ENCODE results near the gene OBSCN.

The OBSCN gene

GRCh38 chr1:228396770-228397662, 189.2 kb downstream of the OBSCN start:
- Histone ChIP-seq H3K36me3 (ENCODE audit: control insufficient read depth, insufficient read depth, low read length) (peaks cover 24% of the 10 kb centered on the region), H3K4me3 (ENCODE audit: low read length) (no peak overlapping the region), H3K27me3 (ENCODE audit: control insufficient read depth, insufficient read depth, low read length) (no peaks in the 10 kb centered on the region), H3K4me1 (ENCODE audit: control insufficient read depth, insufficient read depth, low read length) (no peaks in the 10 kb centered on the region), H3K27ac (ENCODE audit: low read depth, low read length) (no peak overlapping the region), H3K9ac (ENCODE audit: low read length) (no peak overlapping the region)

GRCh38 chr1:228397966-228398365, 190.1 kb downstream of the OBSCN start:
- H3K9ac ChIP-seq (ENCODE audit: low read length): no peak overlapping the region
- no peaks in the 10 kb centered on the region for H3K4me1 ChIP-seq (ENCODE audit: control insufficient read depth, insufficient read depth, low read length)
- peaks cover 20% of the 10 kb centered on the region for H3K36me3 ChIP-seq (ENCODE audit: control insufficient read depth, insufficient read depth, low read length)
- no peak overlapping the region for H3K27ac ChIP-seq (ENCODE audit: low read depth, low read length)
- H3K27me3 ChIP-seq (ENCODE audit: control insufficient read depth, insufficient read depth, low read length): no peaks in the 10 kb centered on the region
- H3K4me3 ChIP-seq (ENCODE audit: low read length): no peak overlapping the region

GRCh38 chr1:228398741-228399461, 191.1 kb downstream of the OBSCN start:
- Histone ChIP-seq H3K4me3 (ENCODE audit: low read length) (no peak overlapping the region), H3K36me3 (ENCODE audit: control insufficient read depth, insufficient read depth, low read length) (peaks cover 22% of the 10 kb centered on the region), H3K9ac (ENCODE audit: low read length) (no peak overlapping the region), H3K27ac (ENCODE audit: low read depth, low read length) (no peak overlapping the region), H3K27me3 (ENCODE audit: control insufficient read depth, insufficient read depth, low read length) (no peaks in the 10 kb centered on the region), H3K4me1 (ENCODE audit: control insufficient read depth, insufficient read depth, low read length) (no peaks in the 10 kb centered on the region)

DNA sequence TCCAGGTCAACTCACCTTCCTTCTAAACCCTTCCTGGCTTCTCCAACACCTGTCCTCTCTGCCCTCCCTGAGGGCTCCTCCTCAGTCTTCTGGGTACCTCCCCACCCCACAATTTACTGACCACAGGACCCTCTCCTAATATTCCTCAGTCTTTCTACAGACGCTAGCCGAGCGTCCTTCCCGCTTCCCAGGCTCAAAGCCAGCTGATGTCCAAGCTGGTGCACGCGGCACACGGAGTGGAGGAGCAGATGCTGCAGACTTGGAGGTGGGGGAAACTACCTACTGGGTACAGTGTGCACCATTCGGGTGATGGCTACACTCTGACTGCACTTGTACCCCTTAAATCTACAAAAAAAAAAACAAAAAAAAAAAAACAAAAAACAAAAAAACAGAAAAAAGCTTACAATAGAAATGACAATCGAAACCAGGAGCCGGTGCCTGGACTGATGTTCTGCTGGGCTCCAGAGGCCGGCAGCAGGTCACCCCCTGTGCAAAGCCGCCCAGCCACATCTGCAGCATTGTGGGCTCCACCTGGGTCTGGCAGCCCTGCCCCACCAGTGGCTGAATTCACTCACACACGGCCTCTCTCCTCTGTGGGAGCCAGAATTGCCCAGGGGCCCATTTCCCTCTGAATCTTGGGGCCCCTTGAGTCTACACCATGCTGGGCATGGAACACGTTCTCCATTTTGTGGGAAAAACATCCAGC, 191.8 kb downstream of the OBSCN start:
- H3K36me3 ChIP-seq (ENCODE audit: control insufficient read depth, insufficient read depth, low read length): peaks cover 22% of the 10 kb centered on the region
- no peak overlapping the region for H3K4me3 ChIP-seq (ENCODE audit: low read length)
- no peaks in the 10 kb centered on the region for H3K4me1 ChIP-seq (ENCODE audit: control insufficient read depth, insufficient read depth, low read length)
- no peaks in the 10 kb centered on the region for H3K27me3 ChIP-seq (ENCODE audit: control insufficient read depth, insufficient read depth, low read length)
- no peak overlapping the region for H3K27ac ChIP-seq (ENCODE audit: low read depth, low read length)
- no peak overlapping the region for H3K9ac ChIP-seq (ENCODE audit: low read length)

DNA sequence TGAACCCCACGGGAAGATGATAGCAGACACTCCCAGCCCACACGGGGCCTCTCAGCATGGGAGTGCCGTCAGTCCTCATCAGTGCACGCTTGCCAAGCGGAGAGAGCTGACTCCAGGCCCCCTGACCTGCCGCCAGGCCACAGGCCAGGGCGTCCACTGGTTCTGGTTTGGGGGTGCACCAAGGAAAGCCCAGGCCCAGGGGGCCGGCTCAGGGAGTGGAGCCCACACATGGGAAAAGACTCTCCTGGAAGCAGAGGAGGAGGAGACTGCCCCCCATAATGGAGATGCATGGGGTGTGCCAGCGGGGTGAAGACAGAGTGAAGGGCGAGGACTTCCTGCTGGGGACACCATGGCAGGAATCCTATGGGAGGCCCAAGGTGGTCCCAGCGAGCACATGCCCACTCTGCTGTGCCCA, 192.4 kb downstream of the OBSCN start:
- Histone ChIP-seq H3K36me3 (ENCODE audit: control insufficient read depth, insufficient read depth, low read length) (peaks cover 22% of the 10 kb centered on the region), H3K27me3 (ENCODE audit: control insufficient read depth, insufficient read depth, low read length) (no peaks in the 10 kb centered on the region), H3K27ac (ENCODE audit: low read depth, low read length) (no peak overlapping the region), H3K4me3 (ENCODE audit: low read length) (no peak overlapping the region), H3K4me1 (ENCODE audit: control insufficient read depth, insufficient read depth, low read length) (peaks cover 5% of the 10 kb centered on the region), H3K9ac (ENCODE audit: low read length) (no peak overlapping the region)

GRCh38 chr1:228400692-228401454, 193.0 kb downstream of the OBSCN start:
- H3K4me3 ChIP-seq (ENCODE audit: low read length): no peak overlapping the region
- H3K9ac ChIP-seq (ENCODE audit: low read length): no peak overlapping the region
- peaks cover 11% of the 10 kb centered on the region for H3K4me1 ChIP-seq (ENCODE audit: control insufficient read depth, insufficient read depth, low read length)
- H3K27me3 ChIP-seq (ENCODE audit: control insufficient read depth, insufficient read depth, low read length): no peaks in the 10 kb centered on the region
- no peak overlapping the region for H3K27ac ChIP-seq (ENCODE audit: low read depth, low read length)
- H3K36me3 ChIP-seq (ENCODE audit: control insufficient read depth, insufficient read depth, low read length): peaks cover 20% of the 10 kb centered on the region

DNA sequence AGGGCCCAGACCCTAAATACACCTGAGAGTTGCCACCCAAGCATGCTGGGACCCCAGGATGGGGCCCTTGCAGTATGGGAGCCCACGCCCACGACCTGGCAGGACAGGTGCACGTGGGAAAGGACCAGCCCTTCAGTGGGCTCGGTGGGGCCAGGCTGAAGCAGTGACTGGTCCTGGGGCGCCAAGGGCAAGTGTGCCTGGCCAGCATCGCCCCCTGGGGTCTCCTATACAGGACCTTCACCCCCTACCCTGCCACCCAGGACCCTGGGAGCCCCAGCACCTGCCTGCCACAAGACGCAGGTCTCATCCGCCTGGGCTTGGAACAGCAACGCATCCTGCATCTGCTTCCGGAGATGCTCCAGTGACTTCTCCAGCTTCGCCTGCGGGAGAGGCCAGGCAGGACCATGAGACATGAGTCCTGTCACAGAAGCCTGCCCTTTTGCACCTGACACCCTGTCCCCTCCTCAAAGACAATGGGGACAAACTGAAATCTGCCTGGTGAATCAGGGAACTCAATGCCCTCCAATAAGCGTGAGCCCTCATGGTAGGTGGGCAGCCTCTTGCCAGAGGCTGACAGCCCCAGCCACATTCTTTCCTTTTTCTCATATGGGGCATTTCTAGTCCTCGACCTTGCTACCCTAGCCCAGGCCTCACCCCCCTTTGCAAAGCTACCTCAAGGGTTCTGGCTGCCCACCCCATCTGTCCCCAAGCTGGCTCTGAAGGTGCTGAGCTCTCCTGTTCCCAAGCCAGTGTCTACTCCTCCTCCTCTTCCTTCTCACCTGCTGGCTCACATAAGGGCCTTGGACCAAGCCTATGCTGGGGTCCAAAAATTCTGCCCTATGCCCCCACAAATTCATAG, 194.2 kb downstream of the OBSCN start:
- Histone ChIP-seq H3K27me3 (ENCODE audit: control insufficient read depth, insufficient read depth, low read length) (no peaks in the 10 kb centered on the region), H3K9ac (ENCODE audit: low read length) (no peak overlapping the region), H3K4me1 (ENCODE audit: control insufficient read depth, insufficient read depth, low read length) (peaks cover 11% of the 10 kb centered on the region), H3K36me3 (ENCODE audit: control insufficient read depth, insufficient read depth, low read length) (peaks cover 9% of the 10 kb centered on the region), H3K27ac (ENCODE audit: low read depth, low read length) (no peak overlapping the region), H3K4me3 (ENCODE audit: low read length) (no peak overlapping the region)

DNA sequence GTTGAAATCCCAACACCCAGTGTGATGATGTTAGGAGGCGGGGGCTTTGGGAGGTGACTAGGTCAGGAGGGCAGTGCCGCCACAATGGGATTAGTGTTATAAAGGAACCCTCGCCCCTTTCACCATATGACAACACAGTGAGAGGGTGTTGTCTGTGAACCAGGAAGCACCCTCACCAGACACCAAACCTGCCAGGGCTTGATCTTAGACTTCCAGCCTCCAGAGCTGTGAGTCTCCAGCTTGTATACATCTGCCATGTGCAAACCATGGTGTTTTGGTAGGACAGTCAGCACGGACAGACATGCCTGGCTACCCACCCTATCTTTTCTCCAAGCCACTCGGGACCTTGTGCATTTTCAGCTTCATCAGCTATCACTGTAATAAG, 194.8 kb downstream of the OBSCN start:
- H3K36me3 ChIP-seq (ENCODE audit: control insufficient read depth, insufficient read depth, low read length): peaks cover 9% of the 10 kb centered on the region
- peaks cover 13% of the 10 kb centered on the region for H3K4me1 ChIP-seq (ENCODE audit: control insufficient read depth, insufficient read depth, low read length)

GRCh38 chr1:228403231-228403631, 195.4 kb downstream of the OBSCN start:
- no peaks in the 10 kb centered on the region for H3K27me3 ChIP-seq (ENCODE audit: control insufficient read depth, insufficient read depth, low read length)
- H3K4me3 ChIP-seq (ENCODE audit: low read length): no peak overlapping the region
- peaks cover 9% of the 10 kb centered on the region for H3K36me3 ChIP-seq (ENCODE audit: control insufficient read depth, insufficient read depth, low read length)
- peaks cover 13% of the 10 kb centered on the region for H3K4me1 ChIP-seq (ENCODE audit: control insufficient read depth, insufficient read depth, low read length)
- H3K27ac ChIP-seq (ENCODE audit: low read depth, low read length): no peak overlapping the region
- H3K9ac ChIP-seq (ENCODE audit: low read length): no peak overlapping the region

More for the DNA sequence above, 194.8 kb downstream of the OBSCN start:
- no peak overlapping the region for H3K27ac ChIP-seq (ENCODE audit: low read depth, low read length)
- no peaks in the 10 kb centered on the region for H3K27me3 ChIP-seq (ENCODE audit: control insufficient read depth, insufficient read depth, low read length)
- no peak overlapping the region for H3K4me3 ChIP-seq (ENCODE audit: low read length)
- no peak overlapping the region for H3K9ac ChIP-seq (ENCODE audit: low read length)

GRCh38 chr1:228404107-228404720, 196.4 kb downstream of the OBSCN start:
- H3K4me3 ChIP-seq (ENCODE audit: low read length): no peak overlapping the region
- no peak overlapping the region for H3K9ac ChIP-seq (ENCODE audit: low read length)
- H3K27ac ChIP-seq (ENCODE audit: low read depth, low read length): no peak overlapping the region
- H3K4me1 ChIP-seq (ENCODE audit: control insufficient read depth, insufficient read depth, low read length): peaks cover 13% of the 10 kb centered on the region
- H3K36me3 ChIP-seq (ENCODE audit: control insufficient read depth, insufficient read depth, low read length): peaks cover 3% of the 10 kb centered on the region
- no peaks in the 10 kb centered on the region for H3K27me3 ChIP-seq (ENCODE audit: control insufficient read depth, insufficient read depth, low read length)

Measured in rectal smooth muscle tissue (tissue), 1 donor.